ENCODE measurements around the gene ACYP2.

ACYP2 gene

DNA sequence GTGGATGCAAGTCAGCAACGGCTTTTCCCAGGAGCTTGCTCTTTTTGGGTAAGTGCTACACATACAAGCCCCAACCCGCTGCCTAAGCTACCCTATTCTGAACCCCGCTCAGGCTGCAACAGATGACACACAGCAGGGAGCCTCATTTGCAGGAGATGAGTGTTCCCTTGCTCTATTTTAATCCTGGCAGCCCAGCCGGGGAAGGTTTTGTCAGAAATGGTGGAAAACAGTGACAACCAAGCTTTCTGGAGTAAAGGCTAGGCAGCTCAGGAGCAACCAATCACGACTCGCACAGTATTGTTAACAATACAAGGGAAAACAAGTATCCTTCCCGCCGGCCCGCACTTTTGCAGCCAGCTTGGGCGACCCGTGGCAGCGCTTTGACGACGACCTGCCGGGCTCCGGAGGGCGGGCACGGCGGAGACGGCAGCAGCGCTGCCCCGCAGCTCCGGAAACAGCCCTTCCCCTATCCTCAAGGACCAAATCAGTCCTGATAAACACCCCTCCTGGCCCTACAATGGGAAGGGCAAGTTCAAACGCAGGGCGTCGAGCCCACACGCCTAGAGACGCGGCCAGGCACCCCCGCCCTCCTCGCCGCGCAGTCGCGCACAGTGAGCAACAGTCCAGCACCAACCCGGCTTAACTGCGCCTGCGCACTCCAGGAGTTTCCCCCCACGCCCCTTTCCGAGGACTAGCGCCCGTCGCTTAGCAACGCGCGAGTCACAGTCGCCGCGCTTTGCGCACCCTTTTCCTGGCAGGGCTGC lies 214.9 kb downstream of the ACYP2 start:
- peak; percentile 96 for DNase-seq

- DNase-seq, result no peak
Observed at GRCh38 chr2:54330926-54331835, 215.8 kb downstream of the ACYP2 start.

- DNase-seq, result no peak
Observed at GRCh38 chr2:54332386-54332785, 217.0 kb downstream of the ACYP2 start.

- DNase-seq, result no peak
Observed at GRCh38 chr2:54336136-54336976, 220.9 kb downstream of the ACYP2 start.

DNA sequence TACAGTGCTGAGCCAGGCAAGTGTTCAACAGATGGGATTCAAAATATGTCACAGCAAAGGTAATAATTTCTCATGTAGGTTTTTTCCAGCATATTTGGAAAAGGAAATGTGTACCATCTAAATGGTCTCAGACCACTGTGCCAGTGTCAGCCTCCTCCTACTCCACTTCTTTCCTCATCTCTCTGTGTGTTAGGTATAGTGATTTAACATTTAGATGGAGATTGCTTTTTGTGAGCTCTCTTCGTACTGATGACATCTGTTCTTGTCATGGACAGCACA lies 221.5 kb downstream of the ACYP2 start:
- DNase-seq, result no peak

- no peak for DNase-seq
Observed at GRCh38 chr2:54341656-54342055, 226.2 kb downstream of the ACYP2 start.

GRCh38 chr2:54342603-54343002 lies 227.2 kb downstream of the ACYP2 start:
- no peak for DNase-seq

GRCh38 chr2:54347622-54348021 lies 232.2 kb downstream of the ACYP2 start:
- no peak for DNase-seq

- DNase-seq, result no peak
Observed at GRCh38 chr2:54348646-54349045, 233.2 kb downstream of the ACYP2 start.

- no peak for DNase-seq
Observed at GRCh38 chr2:54350426-54350825, 235.0 kb downstream of the ACYP2 start.

- DNase-seq, result no peak
Observed at GRCh38 chr2:54353216-54353615, 237.8 kb downstream of the ACYP2 start.
